ENCODE data around the gene FZD4. TPM values are rescaled to one million over a fixed set of nuclear protein-coding genes. Genes with fewer than 3 reads are reported as not detected.

Gene FZD4
- total and polyA plus RNA-seq, 7 experiments from 2014 or later, result not detected

GRCh38 chr11:86904001-86904400 is 51.2 kb downstream of the FZD4 start:
- no peak overlapping the region for H3K27ac ChIP-seq (ENCODE audit: low read depth, low read length)
- ChIA-PET POLR2A (no interaction called here), CTCF (no interaction called here)
- no peak for ATAC-seq
- no peaks in the 10 kb centered on the region for H3K36me3 Mint-ChIP-seq
- H3K27me3 ChIP-seq (ENCODE audit: control insufficient read depth in 2 of 2, insufficient read depth in 2 of 2, low read length in 2 of 2), result no peaks in the 10 kb centered on the region
- no peak for DNase-seq
- H3K36me3 ChIP-seq (ENCODE audit: control insufficient read depth in 2 of 3, insufficient read depth in 3 of 3, low read length in 3 of 3), result no peaks in the 10 kb centered on the region
- H3K4me3 Mint-ChIP-seq, result no peak overlapping the region
- H3K4me1 Mint-ChIP-seq, result no peaks in the 10 kb centered on the region
- intact Hi-C loops (cut with micrococcal nuclease), result no loop called here
- no peaks in the 10 kb centered on the region for H3K9me3 ChIP-seq (ENCODE audit: control insufficient read depth in 2 of 3, low read length in 3 of 3)
- no peak overlapping the region for H3K27ac Mint-ChIP-seq
- no peaks in the 10 kb centered on the region for H3K4me1 ChIP-seq (ENCODE audit: control insufficient read depth in 2 of 2, insufficient read depth in 2 of 2, low read length in 2 of 2)
- H3K4me3 ChIP-seq (ENCODE audit: low read length), result no peak overlapping the region
- H3K27me3 Mint-ChIP-seq, result peaks cover 0 to 4% (median 0%) of the 10 kb centered on the region in 5 donors
- no peaks in the 10 kb centered on the region for H3K9me3 Mint-ChIP-seq

GRCh38 chr11:86902345-86902744 is 52.9 kb downstream of the FZD4 start:
- Mint-ChIP-seq H3K4me3 (no peak overlapping the region), H3K4me1 (no peaks in the 10 kb centered on the region), H3K36me3 (no peaks in the 10 kb centered on the region), H3K27ac (no peak overlapping the region), H3K9me3 (no peaks in the 10 kb centered on the region), H3K27me3 (peaks cover 0 to 10% (median 3%) of the 10 kb centered on the region in 5 donors)
- ChIA-PET POLR2A (no interaction called here), CTCF (no interaction called here)
- H3K27me3 ChIP-seq (ENCODE audit: control insufficient read depth in 2 of 2, insufficient read depth in 2 of 2, low read length in 2 of 2), result no peaks in the 10 kb centered on the region
- H3K4me1 ChIP-seq (ENCODE audit: control insufficient read depth in 2 of 2, insufficient read depth in 2 of 2, low read length in 2 of 2), result no peaks in the 10 kb centered on the region
- H3K4me3 ChIP-seq (ENCODE audit: low read length), result no peak overlapping the region
- H3K27ac ChIP-seq (ENCODE audit: low read depth, low read length), result no peak overlapping the region
- intact Hi-C loops (cut with micrococcal nuclease), result no loop called here
- ATAC-seq (no peak), DNase-seq (no peak)
- H3K36me3 ChIP-seq (ENCODE audit: control insufficient read depth in 2 of 3, insufficient read depth in 3 of 3, low read length in 3 of 3), result no peaks in the 10 kb centered on the region
- H3K9me3 ChIP-seq (ENCODE audit: control insufficient read depth in 2 of 3, low read length in 3 of 3), result no peaks in the 10 kb centered on the region

- no peak overlapping the region for H3K4me3 ChIP-seq (ENCODE audit: low read length)
- H3K4me1 ChIP-seq (ENCODE audit: control insufficient read depth in 2 of 2, insufficient read depth in 2 of 2, low read length in 2 of 2), result no peaks in the 10 kb centered on the region
- H3K27ac Mint-ChIP-seq, result no peak overlapping the region
- peaks cover 0 to 11% (median 4%) of the 10 kb centered on the region in 5 donors for H3K27me3 Mint-ChIP-seq
- DNase-seq (no peak), ATAC-seq (no peak)
- POLR2A ChIA-PET, result no interaction called here
- no peaks in the 10 kb centered on the region for H3K9me3 ChIP-seq (ENCODE audit: control insufficient read depth in 2 of 3, low read length in 3 of 3)
- peaks cover 0 to under 1% of the 10 kb centered on the region in 2 donors for H3K27me3 ChIP-seq (ENCODE audit: control insufficient read depth in 2 of 2, insufficient read depth in 2 of 2, low read length in 2 of 2)
- CTCF ChIA-PET, result no interaction called here
- no peaks in the 10 kb centered on the region for H3K36me3 Mint-ChIP-seq
- intact Hi-C loops (cut with micrococcal nuclease), result no loop called here
- no peaks in the 10 kb centered on the region for H3K36me3 ChIP-seq (ENCODE audit: control insufficient read depth in 2 of 3, insufficient read depth in 3 of 3, low read length in 3 of 3)
- no peak overlapping the region for H3K27ac ChIP-seq (ENCODE audit: low read depth, low read length)
- H3K4me1 Mint-ChIP-seq, result no peaks in the 10 kb centered on the region
- H3K4me3 Mint-ChIP-seq, result no peak overlapping the region
- no peaks in the 10 kb centered on the region for H3K9me3 Mint-ChIP-seq
These were observed 53.6 kb downstream of the FZD4 start for GRCh38 chr11:86901599-86901998.

- H3K27me3 Mint-ChIP-seq, result peaks cover 0 to 16% (median 6%) of the 10 kb centered on the region in 5 donors
- Histone ChIP-seq H3K9me3 (ENCODE audit: control insufficient read depth in 2 of 3, low read length in 3 of 3) (no peaks in the 10 kb centered on the region), H3K4me3 (ENCODE audit: low read length) (no peak overlapping the region), H3K27me3 (ENCODE audit: control insufficient read depth in 2 of 2, insufficient read depth in 2 of 2, low read length in 2 of 2) (peaks cover 0 to 3% of the 10 kb centered on the region in 2 donors), H3K4me1 (ENCODE audit: control insufficient read depth in 2 of 2, insufficient read depth in 2 of 2, low read length in 2 of 2) (no peaks in the 10 kb centered on the region), H3K27ac (ENCODE audit: low read depth, low read length) (no peak overlapping the region), H3K36me3 (ENCODE audit: control insufficient read depth in 2 of 3, insufficient read depth in 3 of 3, low read length in 3 of 3) (no peaks in the 10 kb centered on the region)
- ATAC-seq, result no peak
- H3K4me1 Mint-ChIP-seq, result no peaks in the 10 kb centered on the region
- H3K4me3 Mint-ChIP-seq, result no peak overlapping the region
- no peaks in the 10 kb centered on the region for H3K9me3 Mint-ChIP-seq
- ChIA-PET POLR2A (no interaction called here), CTCF (no interaction called here)
- intact Hi-C loops (cut with micrococcal nuclease), result no loop called here
- H3K27ac Mint-ChIP-seq, result no peak overlapping the region
- H3K36me3 Mint-ChIP-seq, result no peaks in the 10 kb centered on the region
- DNase-seq, result no peak
These were observed 55.0 kb downstream of the FZD4 start for GRCh38 chr11:86900162-86900561.

GRCh38 chr11:86898689-86899088 is 56.5 kb downstream of the FZD4 start:
- no peaks in the 10 kb centered on the region for H3K9me3 Mint-ChIP-seq
- H3K36me3 Mint-ChIP-seq, result no peaks in the 10 kb centered on the region
- H3K4me3 ChIP-seq (ENCODE audit: low read length), result no peak overlapping the region
- H3K9me3 ChIP-seq (ENCODE audit: control insufficient read depth in 2 of 3, low read length in 3 of 3), result no peaks in the 10 kb centered on the region
- POLR2A ChIA-PET, result no interaction called here
- intact Hi-C loops (cut with micrococcal nuclease), result no loop called here
- H3K27ac ChIP-seq (ENCODE audit: low read depth, low read length), result no peak overlapping the region
- CTCF ChIA-PET, result no interaction called here
- no peak overlapping the region for H3K4me3 Mint-ChIP-seq
- peaks cover 0 to 3% of the 10 kb centered on the region in 2 donors for H3K27me3 ChIP-seq (ENCODE audit: control insufficient read depth in 2 of 2, insufficient read depth in 2 of 2, low read length in 2 of 2)
- ATAC-seq (no peak), DNase-seq (no peak)
- no peaks in the 10 kb centered on the region for H3K36me3 ChIP-seq (ENCODE audit: control insufficient read depth in 2 of 3, insufficient read depth in 3 of 3, low read length in 3 of 3)
- peaks cover 0 to 17% (median 6%) of the 10 kb centered on the region in 5 donors for H3K27me3 Mint-ChIP-seq
- H3K4me1 Mint-ChIP-seq, result no peaks in the 10 kb centered on the region
- no peaks in the 10 kb centered on the region for H3K4me1 ChIP-seq (ENCODE audit: control insufficient read depth in 2 of 2, insufficient read depth in 2 of 2, low read length in 2 of 2)
- no peak overlapping the region for H3K27ac Mint-ChIP-seq

- intact Hi-C loops (cut with micrococcal nuclease), result no loop called here
- Mint-ChIP-seq H3K9me3 (no peaks in the 10 kb centered on the region), H3K27me3 (peaks cover 0 to 18% (median 6%) of the 10 kb centered on the region in 5 donors), H3K4me1 (no peaks in the 10 kb centered on the region), H3K27ac (no peak overlapping the region), H3K36me3 (no peaks in the 10 kb centered on the region), H3K4me3 (no peak overlapping the region)
- Histone ChIP-seq H3K27ac (ENCODE audit: low read depth, low read length) (no peak overlapping the region), H3K27me3 (ENCODE audit: control insufficient read depth in 2 of 2, insufficient read depth in 2 of 2, low read length in 2 of 2) (peaks cover 0 to 3% of the 10 kb centered on the region in 2 donors), H3K36me3 (ENCODE audit: control insufficient read depth in 2 of 3, insufficient read depth in 3 of 3, low read length in 3 of 3) (no peaks in the 10 kb centered on the region), H3K4me1 (ENCODE audit: control insufficient read depth in 2 of 2, insufficient read depth in 2 of 2, low read length in 2 of 2) (no peaks in the 10 kb centered on the region), H3K4me3 (ENCODE audit: low read length) (no peak overlapping the region), H3K9me3 (ENCODE audit: control insufficient read depth in 2 of 3, low read length in 3 of 3) (no peaks in the 10 kb centered on the region)
- ChIA-PET POLR2A (no interaction called here), CTCF (no interaction called here)
- DNase-seq (no peak), ATAC-seq (no peak)
These were observed 58.8 kb downstream of the FZD4 start for GRCh38 chr11:86896441-86896841.

Measured in naive thymus-derived CD4-positive, alpha-beta T cell (primary cell).